Upper lobe of left lung (tissue), 6 donors: ENCODE data around the gene ERI3. TPM values are rescaled to one million over a fixed set of nuclear protein-coding genes. Genes with fewer than 3 reads are reported as not detected.

Experiments
- ATAC-seq, 2 donors: fragments of 200-7000 bp; cut with Tn5 transposase; one replicate each; pipeline ENCODE4 v1.9.1; 2022; ENCODE audit warnings: mild to moderate bottlenecking in 2 of 2, moderate library complexity in 2 of 2; ENCODE audit not compliant: low FRiP score in 2 of 2
- DNase-seq, 2 donors: peaks; one replicate each; pipeline ENCODE4 v3.0.0-alpha.2; 2019 to 2020
- H3K27ac ChIP-seq, 4 donors: fragments of 200-600 bp; sonication (generic); one replicate each; pipeline ENCODE4 v1.5.1; 2016 to 2019
- H3K27me3 ChIP-seq, 4 donors: fragments of 200-600 bp; sonication (generic); one replicate each; pipeline ENCODE4 v1.5.1; 2017 to 2019
- H3K36me3 ChIP-seq, 4 donors: fragments of 200-600 bp; sonication (generic); one replicate each; pipeline ENCODE4 v1.5.1; 2016 to 2019
- H3K4me1 ChIP-seq, 4 donors: fragments of 200-600 bp; sonication (generic); one replicate each; pipeline ENCODE4 v1.5.1; 2018 to 2019
- H3K4me3 ChIP-seq, 4 donors: fragments of 200-600 bp; sonication (generic); one replicate each; pipeline ENCODE4 v1.5.1; 2017 to 2019; ENCODE audit warnings: mild to moderate bottlenecking in 2 of 4, moderate library complexity in 1 of 4
- H3K9me3 ChIP-seq, 4 donors: fragments of 200-600 bp; sonication (generic); one replicate each; pipeline ENCODE4 v1.5.1; 2018 to 2019
- CTCF ChIP-seq, 6 experiments: fragments of 450-650 bp in 4 of 6; fragments of 200-600 bp in 2 of 6; sonication (generic) in 2 of 6; IDR thresholded peaks; one replicate each; pipeline ENCODE4 v1.5.1; 2016 to 2019; ENCODE audit warnings: antibody characterized with exemption in 6 of 6
- EP300 ChIP-seq, 4 donors: sonication (generic); formaldehyde crosslinking; IDR thresholded peaks; one replicate each; pipeline ENCODE4 v1.5.1; 2017; ENCODE audit warnings: antibody characterized with exemption in 4 of 4, control low read depth in 2 of 4
- POLR2A ChIP-seq, 4 donors: fragments of 450-650 bp; IDR thresholded peaks; one replicate each; pipeline ENCODE4 v1.5.1; 2016 to 2017; ENCODE audit warnings: antibody characterized with exemption in 4 of 4, mild to moderate bottlenecking in 2 of 4
- POLR2AphosphoS5 ChIP-seq, 2 donors: sonication (generic); formaldehyde crosslinking; IDR thresholded peaks; one replicate each; pipeline ENCODE4 v1.5.1; 2017; ENCODE audit warnings: antibody characterized with exemption in 2 of 2
- WGBS, 2 donors: methylation state at CpG; one replicate each; pipeline ENCODE4 v1.1.5; 2017 to 2018; 5-methylcytosine and 5-hydroxymethylcytosine counted together
- total RNA-seq, 6 donors: library from RNA; depleted of rRNA in 4 of 6; stranded (reverse); fragments of >200 nt in 4 of 6; gene quantifications; one replicate each; pipeline versions ENCODE4 v1.1.0 to v1.2.1, GENCODE V29; 2016 to 2021
- donor health status: DM: no; HTN: no; CAD: no; lungs with moderate emphysema.
- donor health status: DM: no; HTN: yes; CAD: no; lungs with severe emphysema.

Gene ERI3
- total RNA-seq, 6 donors from 2014 or later, result 27.0 to 43.7 (median 39.3) TPM

GRCh38 chr1:44353604-44354003 is 1.5 kb downstream of the ERI3 start:
- no peak for TF ChIP-seq EP300 (IDR thresholded peaks at IDR 0.05)
- TF ChIP-seq POLR2A (IDR thresholded peaks at IDR 0.05), result no peak
- TF ChIP-seq POLR2AphosphoS5 (IDR thresholded peaks at IDR 0.05), result no peak
- TF ChIP-seq CTCF (IDR thresholded peaks at IDR 0.05), result no peak
- Histone ChIP-seq H3K9me3 (no peaks in the 10 kb centered on the region), H3K4me1 (peaks cover 4 to 29% (median 17%) of the 10 kb centered on the region in 4 donors), H3K4me3 (no peak overlapping the region), H3K27ac (no peak overlapping the region), H3K27me3 (no peaks in the 10 kb centered on the region), H3K36me3 (no peaks in the 10 kb centered on the region)
- 43 to 47% methylated on average over 1 of the region's 1 CpG for WGBS, 2 donors
- DNase-seq (no peak), ATAC-seq (no peak)

- no peaks in the 10 kb centered on the region for H3K27me3 ChIP-seq
- no peak overlapping the region for H3K27ac ChIP-seq
- H3K4me3 ChIP-seq, result no peak overlapping the region
- no peak for DNase-seq
- ATAC-seq, result no peak
- H3K4me1 ChIP-seq, result peaks cover 4 to 29% (median 21%) of the 10 kb centered on the region in 4 donors
- H3K36me3 ChIP-seq, result no peaks in the 10 kb centered on the region
- no peak for TF ChIP-seq POLR2AphosphoS5 (IDR thresholded peaks at IDR 0.05)
- TF ChIP-seq POLR2A (IDR thresholded peaks at IDR 0.05), result no peak
- no peak for TF ChIP-seq CTCF (IDR thresholded peaks at IDR 0.05)
- no peak for TF ChIP-seq EP300 (IDR thresholded peaks at IDR 0.05)
- no peaks in the 10 kb centered on the region for H3K9me3 ChIP-seq
- WGBS, 2 donors, result 91 to 95% methylated on average over 2 of the region's 2 CpGs
Observed at GRCh38 chr1:44351289-44351688, 3.8 kb downstream of the ERI3 start.

DNA sequence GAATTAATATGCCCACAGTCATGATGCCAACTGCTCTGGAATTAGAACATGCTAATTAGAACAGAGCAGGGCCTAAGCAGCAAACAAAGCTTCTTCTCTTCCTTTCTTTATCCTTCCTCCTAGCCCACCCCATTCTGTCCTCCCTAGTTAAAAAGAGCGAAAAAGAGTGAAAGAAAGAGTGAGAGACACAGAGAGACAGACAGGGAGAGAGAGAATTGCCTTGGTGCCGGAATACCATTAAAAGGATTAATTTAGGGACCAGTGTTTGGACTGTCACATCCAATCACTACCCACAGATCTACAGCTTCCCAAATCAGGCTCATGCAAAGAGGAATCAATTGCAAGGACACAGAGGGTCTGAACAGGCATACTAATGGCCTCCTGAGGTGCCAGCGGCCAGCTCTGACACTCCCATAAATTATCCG is 7.0 kb downstream of the ERI3 start:
- H3K36me3 ChIP-seq, result no peaks in the 10 kb centered on the region
- H3K27me3 ChIP-seq, result no peaks in the 10 kb centered on the region
- no peak overlapping the region for H3K4me3 ChIP-seq
- no peak for DNase-seq
- no peak for ATAC-seq
- peak overlapping the region in 3 of 4 donors; percentile 20 to 59 (median 23) for H3K27ac ChIP-seq
- H3K4me1 ChIP-seq, result peaks cover 3 to 9% (median 4%) of the 10 kb centered on the region in 4 donors
- 94 to 95% methylated on average over 4 of the region's 4 CpGs for WGBS, 2 donors
- no peak for TF ChIP-seq EP300 (IDR thresholded peaks at IDR 0.05)
- no peak for TF ChIP-seq CTCF (IDR thresholded peaks at IDR 0.05)
- no peak for TF ChIP-seq POLR2A (IDR thresholded peaks at IDR 0.05)
- TF ChIP-seq POLR2AphosphoS5 (IDR thresholded peaks at IDR 0.05), result no peak
- no peaks in the 10 kb centered on the region for H3K9me3 ChIP-seq

GRCh38 chr1:44347280-44347679 is 7.8 kb downstream of the ERI3 start:
- TF ChIP-seq EP300 (IDR thresholded peaks at IDR 0.05) (no peak), POLR2AphosphoS5 (IDR thresholded peaks at IDR 0.05) (no peak), CTCF (IDR thresholded peaks at IDR 0.05) (no peak), POLR2A (IDR thresholded peaks at IDR 0.05) (no peak)
- H3K4me3 ChIP-seq, result no peak overlapping the region
- no peaks in the 10 kb centered on the region for H3K27me3 ChIP-seq
- H3K9me3 ChIP-seq, result no peaks in the 10 kb centered on the region
- ATAC-seq (peak in 1 of 2 donors; percentile 58), DNase-seq (no peak)
- no peaks in the 10 kb centered on the region for H3K36me3 ChIP-seq
- peak overlapping the region in 2 of 4 donors; percentile 23 to 59 for H3K27ac ChIP-seq
- 58 to 67% methylated on average over 4 of the region's 4 CpGs for WGBS, 2 donors
- H3K4me1 ChIP-seq, result peaks cover 0 to 9% (median 3%) of the 10 kb centered on the region in 4 donors

DNA sequence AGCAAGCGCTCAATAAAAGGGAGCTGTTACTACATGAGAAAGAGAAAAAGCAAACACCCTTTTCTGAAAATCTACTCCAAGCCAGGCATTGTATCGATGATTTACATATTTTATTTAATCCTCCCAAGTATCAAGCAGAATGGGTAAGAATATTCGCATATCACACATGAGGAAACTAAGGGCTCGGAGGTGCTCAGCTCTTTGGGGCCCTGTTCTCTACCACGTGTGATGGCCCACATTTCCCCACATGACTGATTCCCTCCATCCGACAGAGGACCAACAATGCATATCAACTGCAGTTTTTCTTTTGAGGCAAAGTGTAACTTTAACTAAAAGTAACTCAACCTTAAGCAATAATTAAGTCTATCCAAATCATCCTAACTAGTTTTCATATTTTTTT is 8.2 kb downstream of the ERI3 start:
- no peak for DNase-seq
- Histone ChIP-seq H3K4me1 (peaks cover 0 to 9% (median 3%) of the 10 kb centered on the region in 4 donors), H3K4me3 (no peak overlapping the region), H3K36me3 (no peaks in the 10 kb centered on the region), H3K9me3 (no peaks in the 10 kb centered on the region), H3K27me3 (no peaks in the 10 kb centered on the region), H3K27ac (peak overlapping the region in 1 of 4 donors; percentile 33)
- TF ChIP-seq CTCF (IDR thresholded peaks at IDR 0.05) (no peak), POLR2AphosphoS5 (IDR thresholded peaks at IDR 0.05) (no peak), POLR2A (IDR thresholded peaks at IDR 0.05) (no peak), EP300 (IDR thresholded peaks at IDR 0.05) (no peak)
- whole genome bisulfite sequencing, 2 donors, result 86 to 89% methylated on average over 6 of the region's 6 CpGs
- no peak for ATAC-seq
